ENCODE results near the gene SHPK.

GRCh38 chr17:3574231-3574630 is 61.8 kb downstream of the SHPK start:
- no peak for TF ChIP-seq CTCF (conservative IDR thresholded peaks at IDR 0.05)
- no peak for TF ChIP-seq EZH2 (IDR thresholded peaks at IDR 0.05; ENCODE audit: low read depth)

Measured in PC-9 (cell line).